B cell (primary cell): Measurements from ENCODE around the gene ARHGEF17. TPM values are rescaled to one million over a fixed set of nuclear protein-coding genes. Genes with fewer than 3 reads are reported as not detected.

ENCODE experiments used
- ATAC-seq: fragments of 200-7000 bp; cut with Tn5 transposase; one replicate; pipeline ENCODE4 v1.10.0; 2021; ENCODE audit warnings: low read depth, mild to moderate bottlenecking, moderate number of reproducible peaks, moderate library complexity
- CTCF ChIA-PET: fragments of 350-600 bp; sonication (Branson Sonifier 250); formaldehyde crosslinking; loops from one replicate; lab custom pipeline; 2021; ENCODE audit warnings: antibody characterized with exemption, inconsistent platforms; lab: Charles Lee
- POLR2A ChIA-PET: fragments of 350-600 bp; sonication (Branson Sonifier 250); formaldehyde crosslinking; loops from one replicate; lab custom pipeline; 2021; ENCODE audit warnings: antibody characterized with exemption; lab: Charles Lee
- DNase-seq: peaks from one replicate; pipeline ENCODE4 v3.0.0; 2013
- H2AFZ ChIP-seq: 2 replicates; pipeline ENCODE4 v1.6.1; 2012; ENCODE audit warnings: mild to moderate bottlenecking, low read depth, low read length; ENCODE audit not compliant: insufficient read depth, poor library complexity, severe bottlenecking
- H3K27ac ChIP-seq, 2 donors: 1 replicate in 1 of 2; 2 replicates in 1 of 2; pipeline ENCODE4 v1.5.1; 2012 to 2013; ENCODE audit warnings: low read length in 2 of 2, mild to moderate bottlenecking in 2 of 2, moderate library complexity in 1 of 2
- H3K27me3 ChIP-seq, 4 experiments: fragments of 200-600 bp in 1 of 4; sonication (generic) in 1 of 4; replicated peaks in 1 of 4; 1 replicate in 2 of 4; 2 replicates in 2 of 4; pipeline versions ENCODE4 v1.6.1 to v1.7.0; 2013 to 2016; ENCODE audit warnings: low read length in 3 of 4, mild to moderate bottlenecking in 2 of 4, mixed read lengths in 1 of 4, moderate library complexity in 1 of 4; ENCODE audit not compliant: insufficient read depth in 4 of 4, control insufficient read depth in 3 of 4; ENCODE audit errors: control extremely low read depth in 1 of 4
- H3K36me3 ChIP-seq, 2 experiments: replicated peaks in 1 of 2; 1 replicate in 1 of 2; 2 replicates in 1 of 2; pipeline versions ENCODE4 v1.6.1 to v1.7.1; 2013; ENCODE audit warnings: low read length in 1 of 2; ENCODE audit not compliant: insufficient read depth in 2 of 2, control insufficient read depth in 1 of 2; ENCODE audit errors: control extremely low read depth in 1 of 2, extremely low read depth in 1 of 2
- H3K4me1 ChIP-seq, 2 donors: fragments of 200-600 bp in 1 of 2; sonication (generic) in 1 of 2; 1 replicate in 1 of 2; 2 replicates in 1 of 2; pipeline versions ENCODE4 v1.5.1 to v1.6.1; 2013 to 2017; ENCODE audit warnings: low read length in 2 of 2; ENCODE audit not compliant: control insufficient read depth in 2 of 2, insufficient read depth in 2 of 2
- H3K4me2 ChIP-seq: replicated peaks from 2 replicates; pipeline ENCODE3; 2012; ENCODE audit warnings: mild to moderate bottlenecking, low read depth, low read length; ENCODE audit not compliant: poor library complexity, severe bottlenecking
- H3K4me3 ChIP-seq, 5 experiments: fragments of 200-600 bp in 1 of 5; sonication (generic) in 1 of 5; 1 replicate in 3 of 5; 2 replicates in 2 of 5; pipeline versions ENCODE4 v1.5.1 to v1.7.0; 2011 to 2016; ENCODE audit warnings: low read length in 4 of 5, mild to moderate bottlenecking in 4 of 5, low read depth in 2 of 5, control low read depth in 1 of 5, moderate library complexity in 1 of 5; ENCODE audit not compliant: insufficient read depth in 1 of 5; ENCODE audit errors: control extremely low read depth in 1 of 5, extremely low read depth in 1 of 5
- H3K79me2 ChIP-seq: fragments of 200-600 bp; sonication (generic); one replicate; pipeline ENCODE4 v1.6.0; 2016; ENCODE audit warnings: low read length; ENCODE audit not compliant: control insufficient read depth, insufficient read depth
- H3K9ac ChIP-seq: fragments of 200-600 bp; sonication (generic); 2 replicates; pipeline ENCODE4 v1.6.1; 2017; ENCODE audit warnings: mild to moderate bottlenecking, low read length, moderate library complexity
- H3K9me3 ChIP-seq, 3 donors: one replicate each; pipeline versions ENCODE4 v1.6.1 to v1.7.1; 2013; ENCODE audit warnings: low read length in 2 of 3; ENCODE audit not compliant: control insufficient read depth in 2 of 3, insufficient read depth in 1 of 3; ENCODE audit errors: control extremely low read depth in 1 of 3
- H4K20me1 ChIP-seq: 2 replicates; pipeline ENCODE4 v1.6.0; 2012; ENCODE audit warnings: mild to moderate bottlenecking, low read length; ENCODE audit not compliant: insufficient read depth, control insufficient read depth, poor library complexity, severe bottlenecking
- H3K27ac Mint-ChIP-seq: one replicate; pipeline ENCODE4 v1.8.0; 2021; ENCODE audit warnings: mixed read lengths
- H3K27me3 Mint-ChIP-seq: one replicate; pipeline ENCODE4 v1.8.0; 2021; ENCODE audit warnings: mixed read lengths
- H3K4me1 Mint-ChIP-seq: one replicate; pipeline ENCODE4 v1.8.0; 2021; ENCODE audit warnings: mixed read lengths
- H3K4me3 Mint-ChIP-seq: one replicate; pipeline ENCODE4 v1.8.0; 2021; ENCODE audit warnings: mixed read lengths
- H3K9me3 Mint-ChIP-seq: one replicate; pipeline ENCODE4 v1.8.0; 2022; ENCODE audit warnings: mixed read lengths; ENCODE audit not compliant: insufficient read depth
- EZH2 ChIP-seq: IDR thresholded peaks from 2 replicates; pipeline ENCODE4 v1.6.1; 2012; ENCODE audit warnings: borderline replicate concordance, low read depth, mild to moderate bottlenecking, moderate library complexity, low read length; ENCODE audit not compliant: insufficient read depth, poor library complexity, severe bottlenecking
- WGBS: methylation state at CpG from one replicate; pipeline ENCODE4 v1.1.5; 2013; ENCODE audit warnings: missing lambda C conversion rate; ENCODE audit not compliant: insufficient coverage; 5-methylcytosine and 5-hydroxymethylcytosine counted together
- intact Hi-C: fragments of 100-400 bp; cut with micrococcal nuclease; formaldehyde crosslinking; loops from one replicate; pipeline ENCODE4 v1.10.0; 2022
- polyA plus RNA-seq: library from polyadenylated mRNA; depleted of rRNA; stranded (reverse); fragments of >200 nt; gene quantifications from 2 replicates; pipeline ENCODE4 v1.2.3, GENCODE V29; 2012
- total RNA-seq, 2 donors: library from RNA; stranded (reverse); fragments of 120-200 nt in 1 of 2; gene quantifications; 1 replicate in 1 of 2; 2 replicates in 1 of 2; pipeline versions ENCODE4 v1.2.3 to v1.2.4, GENCODE V29; 2013 to 2022
- TF ChIP-seq, protein P1 (sequence below): fragments of 200-600 bp; IDR thresholded peaks from one replicate; pipeline ENCODE4 v1.8.0; 2022; ENCODE audit warnings: antibody characterized with exemption, mild to moderate bottlenecking

ARHGEF17 gene
- total and polyA plus RNA-seq, 2 donors (not counting 1 experiment from before 2014, with no cell fraction given): 0.05 TPM; not detected in 1

DNA sequence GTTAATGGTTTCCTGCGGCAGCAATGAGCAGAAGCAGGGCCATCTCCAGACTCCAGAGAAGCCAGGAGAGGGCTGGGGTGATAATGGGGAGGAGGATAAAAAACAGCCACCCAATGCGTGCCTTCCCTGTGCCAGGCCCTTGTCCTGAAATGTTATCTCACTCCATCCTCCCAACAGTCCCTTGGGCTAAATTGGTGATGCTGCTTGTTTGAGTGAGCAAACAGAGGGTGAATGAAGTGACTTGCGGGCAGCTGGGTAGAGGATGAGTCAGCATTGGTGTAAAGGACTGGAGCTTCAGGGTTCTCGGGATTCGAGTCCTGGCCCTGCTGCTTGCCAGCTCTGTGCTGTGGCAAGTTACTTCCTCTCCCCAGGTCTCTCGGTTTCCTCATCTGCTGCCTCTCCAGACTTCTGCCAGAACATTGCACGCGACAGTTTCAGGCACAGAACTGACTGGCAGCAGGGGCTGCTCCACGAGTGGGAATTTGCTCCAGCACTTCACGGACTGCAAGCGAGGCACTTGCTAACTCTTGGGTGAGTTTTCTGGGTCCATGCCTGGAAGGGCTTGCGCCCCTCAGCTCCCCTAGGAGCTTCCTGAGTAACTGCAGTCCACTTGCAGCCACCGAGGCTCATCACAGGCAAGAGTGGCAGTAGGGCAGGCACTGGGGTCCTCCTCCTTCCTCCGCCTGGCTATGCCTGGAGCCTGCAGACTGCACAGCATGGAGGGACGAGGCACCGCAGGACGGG, 36.0 kb upstream of the ARHGEF17 start, which contains the start of gene P2RY6:
TSS of gene P2RY6 (plus strand) at position 403 of the 744 bp plus-strand sequence. CDS start 24,181 bp downstream, outside the sequence.
- no peaks in the 10 kb centered on the region for H3K79me2 ChIP-seq
- no peak within 1 kb of the TSS for H3K4me2 ChIP-seq
- DNase-seq (no peak), ATAC-seq (no peak)
- peaks cover 0 to 11% of the 10 kb centered on the region in 2 donors for H3K4me1 ChIP-seq
- Mint-ChIP-seq H3K9me3 (no peaks in the 10 kb centered on the region), H3K4me3 (no peak within 1 kb of the TSS), H3K4me1 (peaks cover 16% of the 10 kb centered on the region), H3K27me3 (peaks cover 4% of the 10 kb centered on the region), H3K27ac (no peak within 1 kb of the TSS)
- no peak within 1 kb of the TSS for H2AFZ ChIP-seq
- H3K36me3 ChIP-seq: no peaks in the 10 kb centered on the region
- CTCF ChIA-PET: interaction anchor here (0.9 kb wide), 1 partner anchor 9 kb away, joined by 3 read pairs; no protein-coding TSS in a partner anchor
- intact Hi-C loops: no loop called here
- no peaks in the 10 kb centered on the region for H4K20me1 ChIP-seq
- TF ChIP-seq, protein P1, sequence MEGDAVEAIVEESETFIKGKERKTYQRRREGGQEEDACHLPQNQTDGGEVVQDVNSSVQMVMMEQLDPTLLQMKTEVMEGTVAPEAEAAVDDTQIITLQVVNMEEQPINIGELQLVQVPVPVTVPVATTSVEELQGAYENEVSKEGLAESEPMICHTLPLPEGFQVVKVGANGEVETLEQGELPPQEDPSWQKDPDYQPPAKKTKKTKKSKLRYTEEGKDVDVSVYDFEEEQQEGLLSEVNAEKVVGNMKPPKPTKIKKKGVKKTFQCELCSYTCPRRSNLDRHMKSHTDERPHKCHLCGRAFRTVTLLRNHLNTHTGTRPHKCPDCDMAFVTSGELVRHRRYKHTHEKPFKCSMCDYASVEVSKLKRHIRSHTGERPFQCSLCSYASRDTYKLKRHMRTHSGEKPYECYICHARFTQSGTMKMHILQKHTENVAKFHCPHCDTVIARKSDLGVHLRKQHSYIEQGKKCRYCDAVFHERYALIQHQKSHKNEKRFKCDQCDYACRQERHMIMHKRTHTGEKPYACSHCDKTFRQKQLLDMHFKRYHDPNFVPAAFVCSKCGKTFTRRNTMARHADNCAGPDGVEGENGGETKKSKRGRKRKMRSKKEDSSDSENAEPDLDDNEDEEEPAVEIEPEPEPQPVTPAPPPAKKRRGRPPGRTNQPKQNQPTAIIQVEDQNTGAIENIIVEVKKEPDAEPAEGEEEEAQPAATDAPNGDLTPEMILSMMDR: no peak
- no peak for TF ChIP-seq EZH2
- H3K9me3 ChIP-seq: no peaks in the 10 kb centered on the region
- POLR2A ChIA-PET: interaction anchor here (0.6 to 0.7 kb wide), 2 partner anchors 26 to 668 kb away, joined by 3 to 6 read pairs; no protein-coding TSS in a partner anchor
- no peak within 1 kb of the TSS for H3K9ac ChIP-seq
- H3K27ac ChIP-seq: no peak within 1 kb of the TSS
- WGBS: 77% methylated on average over 15 of the region's 17 CpGs
- H3K27me3 ChIP-seq: peaks cover 0 to 5% (median 0%) of the 10 kb centered on the region in 4 experiments
- H3K4me3 ChIP-seq: no peak within 1 kb of the TSS

DNA sequence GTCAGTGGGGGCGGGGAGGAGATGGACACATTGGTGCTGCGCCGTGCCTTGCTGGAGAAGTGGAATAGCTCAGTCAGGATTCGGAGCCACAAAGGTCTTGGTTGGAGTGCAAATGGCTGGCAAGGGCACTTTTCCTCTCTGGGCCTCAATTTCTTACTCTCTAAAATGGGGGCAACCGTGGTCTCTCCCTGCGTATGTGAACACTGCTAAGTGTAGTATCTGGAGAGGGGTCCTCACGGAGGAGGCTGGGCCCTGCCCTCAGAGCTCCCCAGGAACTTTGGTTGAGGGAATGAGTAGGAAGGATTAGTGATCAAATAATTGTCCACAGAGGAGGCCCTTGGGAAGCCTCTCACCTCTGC, 35.4 kb upstream of the ARHGEF17 start:
- Histone ChIP-seq H3K9ac (no peak overlapping the region), H2AFZ (no peak overlapping the region), H3K4me2 (no peak overlapping the region), H3K27me3 (peaks cover 0 to 5% (median 0%) of the 10 kb centered on the region in 4 experiments), H3K4me1 (peaks cover 0 to 11% of the 10 kb centered on the region in 2 donors), H3K9me3 (no peaks in the 10 kb centered on the region), H3K36me3 (no peaks in the 10 kb centered on the region), H3K27ac (no peak overlapping the region), H4K20me1 (no peaks in the 10 kb centered on the region), H3K4me3 (no peak overlapping the region), H3K79me2 (no peaks in the 10 kb centered on the region)
- Mint-ChIP-seq H3K4me1 (peaks cover 16% of the 10 kb centered on the region), H3K9me3 (no peaks in the 10 kb centered on the region), H3K27ac (no peak overlapping the region), H3K27me3 (peaks cover 3% of the 10 kb centered on the region), H3K4me3 (no peak overlapping the region)
- CTCF ChIA-PET: interaction anchor here (0.9 to 2.9 kb wide), 4 partner anchors 9 to 79 kb away, joined by 3 to 18 read pairs (median 4); no protein-coding TSS in a partner anchor
- TF ChIP-seq, protein P1: no peak
- no peak for TF ChIP-seq EZH2
- DNase-seq (no peak), ATAC-seq (no peak)
- WGBS: 100% methylated on average over 4 of the region's 7 CpGs
- intact Hi-C loops: no loop called here
- POLR2A ChIA-PET: interaction anchor here (0.7 kb wide), 1 partner anchor 669 kb away, joined by 6 read pairs; no protein-coding TSS in a partner anchor
